CD14-positive monocyte (primary cell): ENCODE results near the gene INTS15. TPM values are rescaled to one million over a fixed set of nuclear protein-coding genes. Genes with fewer than 3 reads are reported as not detected.

Experiments
- DNase-seq, 3 donors: peaks; one replicate each; pipeline ENCODE4 v3.0.0-alpha.2; 2011 to 2022
- H2AFZ ChIP-seq: 2 replicates; pipeline ENCODE4 v1.6.0; 2012; ENCODE audit warnings: mild to moderate bottlenecking, low read depth, low read length, inconsistent platforms; ENCODE audit not compliant: insufficient read depth, poor library complexity, severe bottlenecking
- H3K27ac ChIP-seq, 2 donors: 1 replicate in 1 of 2; 2 replicates in 1 of 2; pipeline ENCODE4 v1.5.1; 2012 to 2013; ENCODE audit warnings: low read length in 2 of 2, control low read depth in 1 of 2, inconsistent platforms in 1 of 2, low read depth in 1 of 2, mild to moderate bottlenecking in 1 of 2
- H3K27me3 ChIP-seq, 2 donors: one replicate each; pipeline versions ENCODE4 v1.6.0 to v1.6.1; 2011 to 2013; ENCODE audit warnings: low read length in 2 of 2; ENCODE audit not compliant: control insufficient read depth in 2 of 2, insufficient read depth in 2 of 2
- H3K36me3 ChIP-seq, 2 donors: replicated peaks in 1 of 2; 1 replicate in 1 of 2; 2 replicates in 1 of 2; pipeline versions ENCODE4 v1.5.1 to v1.6.1; 2012 to 2013; ENCODE audit warnings: low read length in 2 of 2, control low read depth in 1 of 2, inconsistent platforms in 1 of 2, mild to moderate bottlenecking in 1 of 2; ENCODE audit not compliant: insufficient read depth in 2 of 2, control insufficient read depth in 1 of 2
- H3K4me1 ChIP-seq, 2 donors: 1 replicate in 1 of 2; 2 replicates in 1 of 2; pipeline versions ENCODE4 v1.5.1 to v1.6.1; 2012 to 2013; ENCODE audit warnings: low read length in 2 of 2, control low read depth in 1 of 2, inconsistent platforms in 1 of 2, mild to moderate bottlenecking in 1 of 2, moderate library complexity in 1 of 2; ENCODE audit not compliant: insufficient read depth in 2 of 2, control insufficient read depth in 1 of 2
- H3K4me2 ChIP-seq: replicated peaks from 2 replicates; pipeline ENCODE3; 2012; ENCODE audit warnings: low read length, moderate library complexity, mild to moderate bottlenecking; ENCODE audit not compliant: poor library complexity, severe bottlenecking; ENCODE audit errors: extremely low read depth
- H3K4me3 ChIP-seq, 3 experiments: fragments of 200-600 bp in 1 of 3; sonication (generic) in 1 of 3; replicated peaks in 1 of 3; 1 replicate in 2 of 3; 2 replicates in 1 of 3; pipeline ENCODE4 v1.5.1; 2011 to 2013; ENCODE audit warnings: low read length in 3 of 3, mild to moderate bottlenecking in 3 of 3, control low read depth in 2 of 3, low read depth in 2 of 3, inconsistent platforms in 1 of 3, moderate library complexity in 1 of 3
- H3K79me2 ChIP-seq: 2 replicates; pipeline ENCODE4 v1.6.0; 2012; ENCODE audit warnings: mild to moderate bottlenecking, control low read depth, inconsistent platforms, low read length, moderate library complexity; ENCODE audit not compliant: insufficient read depth
- H3K9ac ChIP-seq: 2 replicates; pipeline ENCODE4 v1.6.0; 2017; ENCODE audit warnings: low read length, mild to moderate bottlenecking; ENCODE audit not compliant: insufficient read depth, poor library complexity, severe bottlenecking
- H3K9me3 ChIP-seq, 2 donors: replicated peaks in 1 of 2; 1 replicate in 1 of 2; 2 replicates in 1 of 2; pipeline versions ENCODE4 v1.5.1 to v1.6.1; 2012 to 2013; ENCODE audit warnings: low read length in 2 of 2, control low read depth in 1 of 2; ENCODE audit not compliant: control insufficient read depth in 1 of 2, insufficient read depth in 1 of 2
- H4K20me1 ChIP-seq: 2 replicates; pipeline ENCODE4 v1.6.0; 2012; ENCODE audit warnings: mild to moderate bottlenecking, low read length, control low read depth, moderate library complexity; ENCODE audit not compliant: insufficient read depth
- H3K27ac Mint-ChIP-seq, 7 donors: one replicate each; pipeline ENCODE4 v1.8.0; 2020; ENCODE audit warnings: mild to moderate bottlenecking in 7 of 7, mixed read lengths in 7 of 7, moderate library complexity in 6 of 7, inconsistent platforms in 2 of 7
- H3K27me3 Mint-ChIP-seq, 3 donors: one replicate each; pipeline ENCODE4 v1.8.0; 2021 to 2022; ENCODE audit warnings: low read depth in 3 of 3, mild to moderate bottlenecking in 3 of 3, mixed read lengths in 3 of 3, moderate library complexity in 3 of 3, inconsistent platforms in 1 of 3
- H3K36me3 Mint-ChIP-seq, 2 donors: one replicate each; pipeline ENCODE4 v1.8.0; 2020; ENCODE audit warnings: mixed read lengths in 2 of 2, inconsistent platforms in 1 of 2, mild to moderate bottlenecking in 1 of 2
- H3K4me1 Mint-ChIP-seq: one replicate; pipeline ENCODE4 v1.8.0; 2020; ENCODE audit warnings: mild to moderate bottlenecking, mixed read lengths
- H3K4me3 Mint-ChIP-seq, 2 donors: one replicate each; pipeline ENCODE4 v1.8.0; 2020; ENCODE audit warnings: mild to moderate bottlenecking in 2 of 2, mixed read lengths in 2 of 2, moderate library complexity in 1 of 2
- H3K9me3 Mint-ChIP-seq, 7 donors: one replicate each; pipeline ENCODE4 v1.8.0; 2020 to 2022; ENCODE audit warnings: mixed read lengths in 7 of 7, mild to moderate bottlenecking in 6 of 7, moderate library complexity in 6 of 7, inconsistent platforms in 2 of 7
- WGBS: methylation state at CpG from one replicate; pipeline ENCODE4 v1.1.5; 2013; ENCODE audit warnings: missing lambda C conversion rate; ENCODE audit not compliant: insufficient coverage; 5-methylcytosine and 5-hydroxymethylcytosine counted together
- intact Hi-C, 2 donors: fragments of 100-400 bp; cut with micrococcal nuclease; formaldehyde crosslinking; loops; one replicate each; pipeline versions ENCODE4 v1.15.0 to v1.15.1; 2023
- polyA plus RNA-seq, 3 donors: library from polyadenylated mRNA; depleted of rRNA in 1 of 3; unstranded in 2 of 3; stranded (reverse) in 1 of 3; fragments of 300-500 nt in 2 of 3; fragments of >200 nt in 1 of 3; fragmentation: Illumina TruSeq in 2 of 3; gene quantifications; 1 replicate in 2 of 3; 2 replicates in 1 of 3; pipeline ENCODE4 v1.2.3, GENCODE V29; 2012 to 2021
- TF ChIP-seq, protein P1 (sequence below): fragments of 200-600 bp; IDR thresholded peaks from one replicate; pipeline ENCODE4 v1.8.0; 2022; ENCODE audit warnings: antibody characterized with exemption, mild to moderate bottlenecking

Gene INTS15
- polyA plus RNA-seq, 3 donors, result 16.9 to 32.7 (median 17.2) TPM

DNA sequence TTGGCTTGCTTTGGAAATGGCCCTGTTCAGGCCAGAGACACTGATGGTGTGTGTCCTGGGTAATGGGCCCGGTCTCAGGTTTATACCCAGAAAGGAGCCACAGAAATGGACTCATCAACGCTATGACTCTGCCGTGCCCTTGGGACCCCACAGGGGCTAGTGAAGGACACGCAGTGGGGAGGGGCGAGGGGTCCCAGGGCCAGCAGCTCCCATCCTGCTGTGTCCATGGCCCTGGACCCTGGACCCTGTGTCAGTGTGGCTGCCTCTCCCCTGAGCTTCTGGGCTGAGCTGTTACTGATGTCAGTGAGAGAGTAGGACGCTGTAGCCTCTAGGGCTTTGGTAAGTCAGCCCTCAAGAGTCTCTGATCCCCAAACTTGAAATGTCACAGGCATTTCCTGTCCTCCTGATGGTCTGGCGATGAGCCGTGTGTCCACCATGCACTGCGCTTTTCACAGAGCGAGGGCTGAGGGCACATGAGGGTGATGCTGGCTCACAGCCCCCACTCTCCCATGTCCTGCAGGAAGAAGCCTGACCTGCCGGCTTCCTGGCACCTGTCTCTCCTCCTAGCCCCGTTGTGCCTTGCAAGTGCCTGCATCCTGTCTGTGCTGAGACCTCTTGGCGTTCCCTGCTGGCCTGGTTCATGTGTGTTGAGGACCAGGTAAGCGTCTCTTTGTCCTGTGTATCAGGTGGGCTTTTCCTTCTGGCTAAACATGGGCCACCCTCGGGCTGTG, 51.6 kb downstream of the INTS15 start:
- no peak overlapping the region for H3K9ac ChIP-seq
- H3K27ac ChIP-seq, result peak overlapping the region in 1 of 2 donors; percentile 33
- no peak for DNase-seq
- TF ChIP-seq, protein P1, sequence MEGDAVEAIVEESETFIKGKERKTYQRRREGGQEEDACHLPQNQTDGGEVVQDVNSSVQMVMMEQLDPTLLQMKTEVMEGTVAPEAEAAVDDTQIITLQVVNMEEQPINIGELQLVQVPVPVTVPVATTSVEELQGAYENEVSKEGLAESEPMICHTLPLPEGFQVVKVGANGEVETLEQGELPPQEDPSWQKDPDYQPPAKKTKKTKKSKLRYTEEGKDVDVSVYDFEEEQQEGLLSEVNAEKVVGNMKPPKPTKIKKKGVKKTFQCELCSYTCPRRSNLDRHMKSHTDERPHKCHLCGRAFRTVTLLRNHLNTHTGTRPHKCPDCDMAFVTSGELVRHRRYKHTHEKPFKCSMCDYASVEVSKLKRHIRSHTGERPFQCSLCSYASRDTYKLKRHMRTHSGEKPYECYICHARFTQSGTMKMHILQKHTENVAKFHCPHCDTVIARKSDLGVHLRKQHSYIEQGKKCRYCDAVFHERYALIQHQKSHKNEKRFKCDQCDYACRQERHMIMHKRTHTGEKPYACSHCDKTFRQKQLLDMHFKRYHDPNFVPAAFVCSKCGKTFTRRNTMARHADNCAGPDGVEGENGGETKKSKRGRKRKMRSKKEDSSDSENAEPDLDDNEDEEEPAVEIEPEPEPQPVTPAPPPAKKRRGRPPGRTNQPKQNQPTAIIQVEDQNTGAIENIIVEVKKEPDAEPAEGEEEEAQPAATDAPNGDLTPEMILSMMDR, result no peak
- peaks cover 81% of the 10 kb centered on the region for H4K20me1 ChIP-seq
- intact Hi-C loops, result loop anchor here in 1 of 2 donors (5.0 kb wide), 1 partner anchor 66 kb away; the partner anchor contains the start of gene ZNF12
- H3K9me3 Mint-ChIP-seq, result peaks cover 0 to 11% (median 0%) of the 10 kb centered on the region in 7 donors
- no peaks in the 10 kb centered on the region for H3K9me3 ChIP-seq
- no peak overlapping the region for H2AFZ ChIP-seq
- peaks cover 0 to 3% (median 1%) of the 10 kb centered on the region in 3 donors for H3K27me3 Mint-ChIP-seq
- no peak overlapping the region for H3K4me3 Mint-ChIP-seq
- H3K4me3 ChIP-seq, result no peak overlapping the region
- H3K36me3 Mint-ChIP-seq, result peaks cover 70 to 80% of the 10 kb centered on the region in 2 donors
- peak overlapping the region in 2 of 7 donors; percentile 31 to 32 for H3K27ac Mint-ChIP-seq
- H3K36me3 ChIP-seq, result peaks cover 56 to 74% of the 10 kb centered on the region in 2 donors
- H3K27me3 ChIP-seq, result no peaks in the 10 kb centered on the region
- H3K4me1 Mint-ChIP-seq, result peaks cover 29% of the 10 kb centered on the region
- H3K4me2 ChIP-seq, result no peak overlapping the region
- H3K79me2 ChIP-seq, result peaks cover 45% of the 10 kb centered on the region
- H3K4me1 ChIP-seq, result peaks cover 23 to 33% of the 10 kb centered on the region in 2 donors
- 96% methylated on average over 14 of the region's 15 CpGs for WGBS

DNA sequence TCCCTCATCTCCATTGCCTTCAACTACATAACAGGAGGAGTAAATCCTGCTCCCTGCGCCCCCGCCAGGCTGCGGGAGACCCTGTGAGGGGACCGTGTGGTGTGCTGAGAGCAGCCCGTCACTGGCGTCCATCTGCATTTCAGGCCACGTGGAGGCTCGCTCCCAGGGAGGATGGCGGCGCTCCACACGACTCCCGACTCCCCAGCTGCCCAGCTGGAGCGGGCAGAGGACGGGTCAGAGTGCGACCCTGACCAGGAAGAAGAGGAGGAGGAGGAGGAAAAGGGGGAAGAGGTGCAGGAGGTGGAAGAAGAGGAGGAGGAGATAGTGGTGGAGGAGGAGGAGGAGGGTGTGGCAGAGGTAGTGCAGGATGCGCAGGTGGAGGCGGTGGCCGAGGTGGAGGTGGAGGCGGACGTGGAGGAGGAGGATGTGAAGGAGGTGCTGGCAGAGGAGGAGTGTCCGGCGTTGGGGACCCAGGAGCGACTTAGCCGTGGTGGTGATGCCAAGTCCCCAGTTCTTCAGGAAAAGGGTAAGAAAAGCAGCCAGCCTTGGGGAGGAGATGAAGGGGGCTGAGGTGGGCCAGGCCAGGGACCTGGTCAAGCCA, 52.5 kb downstream of the INTS15 start:
- DNase-seq, result no peak
- H3K27me3 Mint-ChIP-seq, result peaks cover 0 to 3% (median 0%) of the 10 kb centered on the region in 3 donors
- intact Hi-C loops, result loop anchor here in 1 of 2 donors (5.0 kb wide), 1 partner anchor 65 kb away; the partner anchor contains the start of gene ZNF12
- H3K36me3 Mint-ChIP-seq, result peaks cover 78 to 89% of the 10 kb centered on the region in 2 donors
- H3K79me2 ChIP-seq, result peaks cover 48% of the 10 kb centered on the region
- H3K27ac ChIP-seq, result no peak overlapping the region
- peak overlapping the region in 2 of 7 donors; percentile 15 to 35 for H3K27ac Mint-ChIP-seq
- H3K4me3 ChIP-seq, result no peak overlapping the region
- H3K27me3 ChIP-seq, result no peaks in the 10 kb centered on the region
- peaks cover 28% of the 10 kb centered on the region for H3K4me1 Mint-ChIP-seq
- H3K9me3 ChIP-seq, result no peaks in the 10 kb centered on the region
- peaks cover 0 to 18% (median under 1%) of the 10 kb centered on the region in 7 donors for H3K9me3 Mint-ChIP-seq
- no peak overlapping the region for H3K4me3 Mint-ChIP-seq
- H3K4me1 ChIP-seq, result peaks cover 19 to 28% of the 10 kb centered on the region in 2 donors
- 98% methylated on average over 24 of the region's 24 CpGs for WGBS
- no peak overlapping the region for H3K9ac ChIP-seq
- no peak overlapping the region for H2AFZ ChIP-seq
- peaks cover 90% of the 10 kb centered on the region for H4K20me1 ChIP-seq
- H3K4me2 ChIP-seq, result no peak overlapping the region
- H3K36me3 ChIP-seq, result peaks cover 65 to 82% of the 10 kb centered on the region in 2 donors
- TF ChIP-seq, protein P1, result no peak
